SK-N-SH treated with all-trans-retinoic acid at 6 μM for 48 hours (cell line): ENCODE measurements around the gene GREB1.

Experiments used
- ATAC-seq: fragments of 200-7000 bp; cut with Tn5 transposase; 3 replicates; pipeline ENCODE4 v1.9.1; 2020; ENCODE audit warnings: mild to moderate bottlenecking, moderate library complexity
- ARNTL ChIP-seq: fragments of 450-650 bp; formaldehyde crosslinking; IDR thresholded peaks from 2 replicates; pipeline ENCODE4 v1.5.0; 2020; ENCODE audit warnings: low read depth, mild to moderate bottlenecking, moderate library complexity, borderline replicate concordance
- BACH2 ChIP-seq: fragments of 250-450 bp; sonication (Bioruptor Pico); IDR thresholded peaks from 2 replicates; pipeline ENCODE4 v1.9.0; 2021; ENCODE audit warnings: mild to moderate bottlenecking, borderline replicate concordance
- CSDC2 ChIP-seq: fragments of 250-450 bp; sonication (Bioruptor Pico); IDR thresholded peaks from 2 replicates; pipeline ENCODE4 v1.5.0; 2020; ENCODE audit warnings: mild to moderate bottlenecking, moderate library complexity
- ESRRG ChIP-seq: fragments of 250-450 bp; sonication (Bioruptor Pico); IDR thresholded peaks from 2 replicates; pipeline ENCODE4 v1.6.1; 2021; ENCODE audit warnings: mild to moderate bottlenecking
- ISL1 ChIP-seq: fragments of 250-450 bp; sonication (Bioruptor Pico); IDR thresholded peaks from 2 replicates; pipeline ENCODE4 v2.1.2; 2022; ENCODE audit warnings: mild to moderate bottlenecking, moderate library complexity
- OSR1 ChIP-seq: fragments of 250-450 bp; sonication (Bioruptor Pico); IDR thresholded peaks from 2 replicates; pipeline ENCODE4 v1.8.0; 2022; ENCODE audit warnings: moderate library complexity, mild to moderate bottlenecking, inconsistent platforms
- PPARA ChIP-seq: fragments of 250-450 bp; sonication (Bioruptor Pico); IDR thresholded peaks from 2 replicates; pipeline ENCODE4 v1.5.0; 2020; ENCODE audit warnings: mild to moderate bottlenecking, borderline replicate concordance
- RARB ChIP-seq: fragments of 250-450 bp; sonication (Bioruptor Pico); IDR thresholded peaks from 2 replicates; pipeline ENCODE4 v1.8.0; 2021; ENCODE audit warnings: mild to moderate bottlenecking, moderate library complexity
- SNAI2 ChIP-seq: fragments of 250-450 bp; sonication (Bioruptor Pico); IDR thresholded peaks from 2 replicates; pipeline ENCODE4 v1.5.0; 2020; ENCODE audit warnings: mild to moderate bottlenecking, moderate library complexity
- TOX ChIP-seq: fragments of 250-450 bp; sonication (Bioruptor Pico); IDR thresholded peaks from 2 replicates; pipeline ENCODE4 v1.8.0; 2021; ENCODE audit warnings: mild to moderate bottlenecking, moderate library complexity, borderline replicate concordance
- ZC3H10 ChIP-seq: fragments of 250-450 bp; sonication (Bioruptor Pico); IDR thresholded peaks from 2 replicates; pipeline ENCODE4 v1.5.1; 2021; ENCODE audit warnings: mild to moderate bottlenecking, moderate library complexity
- ZFP3 ChIP-seq: fragments of 250-450 bp; sonication (Bioruptor Pico); IDR thresholded peaks from 2 replicates; pipeline ENCODE4 v1.5.0; 2020; ENCODE audit warnings: mild to moderate bottlenecking, moderate library complexity
- ZFP30 ChIP-seq: fragments of 450-650 bp; formaldehyde crosslinking; IDR thresholded peaks from 2 replicates; pipeline ENCODE4 v1.5.0; 2022; ENCODE audit warnings: mild to moderate bottlenecking, moderate library complexity
- ZNF565 ChIP-seq: fragments of 450-650 bp; formaldehyde crosslinking; conservative IDR thresholded peaks from 2 replicates; pipeline ENCODE4 v1.5.0; 2020; ENCODE audit warnings: low read depth, mild to moderate bottlenecking, moderate library complexity
- ZNF70 ChIP-seq: fragments of 450-650 bp; formaldehyde crosslinking; IDR thresholded peaks from 2 replicates; pipeline ENCODE4 v1.5.0; 2020; ENCODE audit warnings: mild to moderate bottlenecking, moderate library complexity
- ZNF8 ChIP-seq: fragments of 450-650 bp; formaldehyde crosslinking; IDR thresholded peaks from 2 replicates; pipeline ENCODE4 v1.5.0; 2020; ENCODE audit warnings: mild to moderate bottlenecking, moderate library complexity
- TF ChIP-seq, protein P1 (sequence below): fragments of 250-450 bp; sonication (Bioruptor Pico); IDR thresholded peaks from 2 replicates; pipeline ENCODE4 v1.5.1; 2020; ENCODE audit warnings: low read depth, mild to moderate bottlenecking, moderate library complexity
- TF ChIP-seq, protein P2 (sequence below): fragments of 250-450 bp; sonication (Bioruptor Pico); IDR thresholded peaks from 2 replicates; pipeline ENCODE4 v1.8.0; 2021; ENCODE audit warnings: low read depth, mild to moderate bottlenecking, moderate library complexity, borderline replicate concordance
- TF ChIP-seq, protein P3 (sequence below): fragments of 250-450 bp; sonication (Bioruptor Pico); IDR thresholded peaks from 2 replicates; pipeline ENCODE4 v1.8.0; 2020; ENCODE audit warnings: mild to moderate bottlenecking, moderate library complexity, borderline replicate concordance
- TF ChIP-seq, protein P4 (sequence below): fragments of 250-450 bp; sonication (Bioruptor Pico); IDR thresholded peaks from 2 replicates; pipeline ENCODE4 v1.5.0; 2020; ENCODE audit warnings: mild to moderate bottlenecking, moderate library complexity
- TF ChIP-seq, protein P5 (sequence below): fragments of 250-450 bp; sonication (Bioruptor Pico); IDR thresholded peaks from 2 replicates; pipeline ENCODE4 v1.5.1; 2021; ENCODE audit warnings: mild to moderate bottlenecking, moderate library complexity

GREB1 gene

DNA sequence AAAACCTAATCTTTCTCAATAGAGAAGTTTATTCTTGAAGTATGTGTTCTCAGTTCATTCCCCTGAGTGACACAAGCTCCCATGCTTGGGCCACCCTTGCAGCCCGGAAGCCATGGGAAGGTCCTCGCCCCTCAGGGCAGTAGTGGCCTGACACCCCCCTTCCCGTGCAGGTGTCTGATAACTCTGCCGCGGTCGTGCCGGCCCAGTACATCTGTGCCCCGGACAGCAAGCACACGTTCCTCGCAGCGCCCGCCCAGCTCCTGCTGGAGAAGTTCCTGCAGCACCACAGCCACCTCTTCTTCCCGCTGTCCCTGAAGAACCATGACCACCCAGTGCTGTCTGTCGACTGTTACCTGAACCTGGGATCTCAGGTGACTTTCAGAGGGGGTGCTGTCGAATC is 103.7 kb downstream of the GREB1 start:
- ATAC-seq = no peak
- TF ChIP-seq ZNF565 (CRISPR knock-in tag) (no peak), BACH2 (CRISPR knock-in tag) (no peak), CSDC2 (CRISPR knock-in tag) (no peak), ZNF8 (CRISPR knock-in tag) (no peak), SNAI2 (CRISPR knock-in tag) (no peak), PPARA (no peak)
- TF ChIP-seq, protein P1, sequence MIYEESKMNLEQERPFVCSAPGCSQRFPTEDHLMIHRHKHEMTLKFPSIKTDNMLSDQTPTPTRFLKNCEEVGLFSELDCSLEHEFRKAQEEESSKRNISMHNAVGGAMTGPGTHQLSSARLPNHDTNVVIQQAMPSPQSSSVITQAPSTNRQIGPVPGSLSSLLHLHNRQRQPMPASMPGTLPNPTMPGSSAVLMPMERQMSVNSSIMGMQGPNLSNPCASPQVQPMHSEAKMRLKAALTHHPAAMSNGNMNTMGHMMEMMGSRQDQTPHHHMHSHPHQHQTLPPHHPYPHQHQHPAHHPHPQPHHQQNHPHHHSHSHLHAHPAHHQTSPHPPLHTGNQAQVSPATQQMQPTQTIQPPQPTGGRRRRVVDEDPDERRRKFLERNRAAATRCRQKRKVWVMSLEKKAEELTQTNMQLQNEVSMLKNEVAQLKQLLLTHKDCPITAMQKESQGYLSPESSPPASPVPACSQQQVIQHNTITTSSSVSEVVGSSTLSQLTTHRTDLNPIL = no peak
- TF ChIP-seq, protein P2, sequence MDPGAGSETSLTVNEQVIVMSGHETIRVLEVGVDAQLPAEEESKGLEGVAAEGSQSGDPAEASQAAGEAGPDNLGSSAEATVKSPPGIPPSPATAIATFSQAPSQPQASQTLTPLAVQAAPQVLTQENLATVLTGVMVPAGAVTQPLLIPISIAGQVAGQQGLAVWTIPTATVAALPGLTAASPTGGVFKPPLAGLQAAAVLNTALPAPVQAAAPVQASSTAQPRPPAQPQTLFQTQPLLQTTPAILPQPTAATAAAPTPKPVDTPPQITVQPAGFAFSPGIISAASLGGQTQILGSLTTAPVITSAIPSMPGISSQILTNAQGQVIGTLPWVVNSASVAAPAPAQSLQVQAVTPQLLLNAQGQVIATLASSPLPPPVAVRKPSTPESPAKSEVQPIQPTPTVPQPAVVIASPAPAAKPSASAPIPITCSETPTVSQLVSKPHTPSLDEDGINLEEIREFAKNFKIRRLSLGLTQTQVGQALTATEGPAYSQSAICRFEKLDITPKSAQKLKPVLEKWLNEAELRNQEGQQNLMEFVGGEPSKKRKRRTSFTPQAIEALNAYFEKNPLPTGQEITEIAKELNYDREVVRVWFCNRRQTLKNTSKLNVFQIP (CRISPR knock-in tag) = no peak

DNA sequence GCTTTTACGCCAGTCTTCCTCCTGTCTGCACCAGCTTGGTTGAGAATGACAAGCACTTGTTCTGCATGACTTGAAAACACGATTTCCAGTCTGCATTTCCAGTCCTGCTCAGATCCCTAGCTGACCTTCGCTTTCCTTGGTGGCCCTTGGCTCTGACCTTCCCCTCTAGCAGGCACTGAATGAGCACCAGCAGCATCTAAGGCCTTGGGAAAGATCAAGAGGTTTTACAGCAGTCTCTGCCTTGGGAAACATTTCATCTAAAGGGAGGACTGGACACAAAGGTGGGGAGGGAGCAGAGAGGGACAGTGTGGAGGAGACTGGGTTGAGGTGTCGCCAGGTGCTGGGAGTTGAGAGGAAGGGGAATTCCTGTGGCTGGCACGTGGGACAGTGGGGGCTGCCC is 105.7 kb downstream of the GREB1 start:
- no peak for TF ChIP-seq PPARA
- TF ChIP-seq OSR1 = no peak
- TF ChIP-seq TOX (CRISPR knock-in tag) = no peak
- TF ChIP-seq ZC3H10 (CRISPR knock-in tag) = no peak
- no peak for TF ChIP-seq ZNF8 (CRISPR knock-in tag)
- TF ChIP-seq RARB = no peak
- TF ChIP-seq, protein P2 (CRISPR knock-in tag) = no peak
- no peak for TF ChIP-seq ZFP3 (CRISPR knock-in tag)
- no peak for TF ChIP-seq ZNF565 (CRISPR knock-in tag)
- TF ChIP-seq ZFP30 (CRISPR knock-in tag) = no peak
- no peak for TF ChIP-seq ISL1 (CRISPR knock-in tag)
- TF ChIP-seq, protein P3, sequence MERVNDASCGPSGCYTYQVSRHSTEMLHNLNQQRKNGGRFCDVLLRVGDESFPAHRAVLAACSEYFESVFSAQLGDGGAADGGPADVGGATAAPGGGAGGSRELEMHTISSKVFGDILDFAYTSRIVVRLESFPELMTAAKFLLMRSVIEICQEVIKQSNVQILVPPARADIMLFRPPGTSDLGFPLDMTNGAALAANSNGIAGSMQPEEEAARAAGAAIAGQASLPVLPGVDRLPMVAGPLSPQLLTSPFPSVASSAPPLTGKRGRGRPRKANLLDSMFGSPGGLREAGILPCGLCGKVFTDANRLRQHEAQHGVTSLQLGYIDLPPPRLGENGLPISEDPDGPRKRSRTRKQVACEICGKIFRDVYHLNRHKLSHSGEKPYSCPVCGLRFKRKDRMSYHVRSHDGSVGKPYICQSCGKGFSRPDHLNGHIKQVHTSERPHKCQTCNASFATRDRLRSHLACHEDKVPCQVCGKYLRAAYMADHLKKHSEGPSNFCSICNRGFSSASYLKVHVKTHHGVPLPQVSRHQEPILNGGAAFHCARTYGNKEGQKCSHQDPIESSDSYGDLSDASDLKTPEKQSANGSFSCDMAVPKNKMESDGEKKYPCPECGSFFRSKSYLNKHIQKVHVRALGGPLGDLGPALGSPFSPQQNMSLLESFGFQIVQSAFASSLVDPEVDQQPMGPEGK = no peak
- TF ChIP-seq BACH2 (CRISPR knock-in tag) = no peak
- no peak for TF ChIP-seq CSDC2 (CRISPR knock-in tag)
- no peak for TF ChIP-seq ZNF70 (CRISPR knock-in tag)
- TF ChIP-seq, protein P4, sequence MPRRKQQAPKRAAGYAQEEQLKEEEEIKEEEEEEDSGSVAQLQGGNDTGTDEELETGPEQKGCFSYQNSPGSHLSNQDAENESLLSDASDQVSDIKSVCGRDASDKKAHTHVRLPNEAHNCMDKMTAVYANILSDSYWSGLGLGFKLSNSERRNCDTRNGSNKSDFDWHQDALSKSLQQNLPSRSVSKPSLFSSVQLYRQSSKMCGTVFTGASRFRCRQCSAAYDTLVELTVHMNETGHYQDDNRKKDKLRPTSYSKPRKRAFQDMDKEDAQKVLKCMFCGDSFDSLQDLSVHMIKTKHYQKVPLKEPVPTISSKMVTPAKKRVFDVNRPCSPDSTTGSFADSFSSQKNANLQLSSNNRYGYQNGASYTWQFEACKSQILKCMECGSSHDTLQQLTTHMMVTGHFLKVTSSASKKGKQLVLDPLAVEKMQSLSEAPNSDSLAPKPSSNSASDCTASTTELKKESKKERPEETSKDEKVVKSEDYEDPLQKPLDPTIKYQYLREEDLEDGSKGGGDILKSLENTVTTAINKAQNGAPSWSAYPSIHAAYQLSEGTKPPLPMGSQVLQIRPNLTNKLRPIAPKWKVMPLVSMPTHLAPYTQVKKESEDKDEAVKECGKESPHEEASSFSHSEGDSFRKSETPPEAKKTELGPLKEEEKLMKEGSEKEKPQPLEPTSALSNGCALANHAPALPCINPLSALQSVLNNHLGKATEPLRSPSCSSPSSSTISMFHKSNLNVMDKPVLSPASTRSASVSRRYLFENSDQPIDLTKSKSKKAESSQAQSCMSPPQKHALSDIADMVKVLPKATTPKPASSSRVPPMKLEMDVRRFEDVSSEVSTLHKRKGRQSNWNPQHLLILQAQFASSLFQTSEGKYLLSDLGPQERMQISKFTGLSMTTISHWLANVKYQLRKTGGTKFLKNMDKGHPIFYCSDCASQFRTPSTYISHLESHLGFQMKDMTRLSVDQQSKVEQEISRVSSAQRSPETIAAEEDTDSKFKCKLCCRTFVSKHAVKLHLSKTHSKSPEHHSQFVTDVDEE (CRISPR knock-in tag) = no peak
- TF ChIP-seq, protein P1 = no peak
- TF ChIP-seq ESRRG (CRISPR knock-in tag) = no peak
- TF ChIP-seq, protein P5, sequence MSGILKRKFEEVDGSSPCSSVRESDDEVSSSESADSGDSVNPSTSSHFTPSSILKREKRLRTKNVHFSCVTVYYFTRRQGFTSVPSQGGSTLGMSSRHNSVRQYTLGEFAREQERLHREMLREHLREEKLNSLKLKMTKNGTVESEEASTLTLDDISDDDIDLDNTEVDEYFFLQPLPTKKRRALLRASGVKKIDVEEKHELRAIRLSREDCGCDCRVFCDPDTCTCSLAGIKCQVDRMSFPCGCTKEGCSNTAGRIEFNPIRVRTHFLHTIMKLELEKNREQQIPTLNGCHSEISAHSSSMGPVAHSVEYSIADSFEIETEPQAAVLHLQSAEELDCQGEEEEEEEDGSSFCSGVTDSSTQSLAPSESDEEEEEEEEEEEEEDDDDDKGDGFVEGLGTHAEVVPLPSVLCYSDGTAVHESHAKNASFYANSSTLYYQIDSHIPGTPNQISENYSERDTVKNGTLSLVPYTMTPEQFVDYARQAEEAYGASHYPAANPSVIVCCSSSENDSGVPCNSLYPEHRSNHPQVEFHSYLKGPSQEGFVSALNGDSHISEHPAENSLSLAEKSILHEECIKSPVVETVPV (CRISPR knock-in tag) = no peak
- no peak for TF ChIP-seq ARNTL
- no peak for ATAC-seq
